Large intestine (tissue), 3 donors: ENCODE data around the gene PTGER3. TPM values are rescaled to one million over a fixed set of nuclear protein-coding genes. Genes with fewer than 3 reads are reported as not detected.

ENCODE experiments used
- DNase-seq, 2 donors: peaks; one replicate each; pipeline versions ENCODE4 v3.0.0 to v3.0.0-alpha.2; 2013
- H3K27ac ChIP-seq: one replicate; pipeline ENCODE4 v1.5.1; 2013; ENCODE audit warnings: low read length
- H3K27me3 ChIP-seq: 2 replicates; pipeline ENCODE4 v1.6.1; 2013; ENCODE audit warnings: low read length; ENCODE audit not compliant: control insufficient read depth, insufficient read depth
- H3K36me3 ChIP-seq: 2 replicates; pipeline ENCODE4 v1.6.1; 2013; ENCODE audit warnings: low read length; ENCODE audit not compliant: control insufficient read depth, insufficient read depth
- H3K4me1 ChIP-seq: one replicate; pipeline ENCODE4 v1.6.1; 2013; ENCODE audit warnings: low read length; ENCODE audit not compliant: control insufficient read depth, insufficient read depth
- H3K4me3 ChIP-seq: one replicate; pipeline ENCODE4 v1.5.1; 2013; ENCODE audit warnings: low read length
- H3K9me3 ChIP-seq: one replicate; pipeline ENCODE4 v1.6.1; 2013; ENCODE audit warnings: mild to moderate bottlenecking, low read depth, low read length, moderate library complexity; ENCODE audit not compliant: control insufficient read depth
- WGBS: methylation state at CpG from one replicate; pipeline ENCODE4 v1.1.5; 2013; ENCODE audit warnings: low lambda C conversion rate; ENCODE audit not compliant: insufficient coverage; 5-methylcytosine and 5-hydroxymethylcytosine counted together
- polyA plus RNA-seq: library from polyadenylated mRNA; unstranded; fragments of 120-200 nt; gene quantifications from one replicate; pipeline ENCODE4 v1.2.1, GENCODE V29; 2013

PTGER3 gene
- polyA plus RNA-seq, 1 donor: 8.1 TPM

GRCh38 chr1:71081697-71082080 is 34.1 kb upstream of the PTGER3 start:
- H3K4me3 ChIP-seq: peak overlapping the region; percentile 87
- peak overlapping the region; percentile 86 for H3K27ac ChIP-seq
- peaks cover 4% of the 10 kb centered on the region for H3K4me1 ChIP-seq

GRCh38 chr1:71080739-71081696 is 33.4 kb upstream of the PTGER3 start, which contains the start of gene ZRANB2:
TSS of gene ZRANB2 (minus strand) at chr1:71081035. CDS start at chr1:71080995, 40 bp downstream.
- DNase-seq: peak; percentile 95 to 97
- H3K27me3 ChIP-seq: no peaks in the 10 kb centered on the region
- H3K27ac ChIP-seq: peak within 1 kb of the TSS; percentile 86
- peaks cover 4% of the 10 kb centered on the region for H3K4me1 ChIP-seq
- peak within 1 kb of the TSS; percentile 87 for H3K4me3 ChIP-seq
- peaks cover 2% of the 10 kb centered on the region for H3K9me3 ChIP-seq
- peaks cover 16% of the 10 kb centered on the region for H3K36me3 ChIP-seq
- no CpG with 5 or more reads among the region's 33 CpGs for WGBS

More at GRCh38 chr1:71081697-71082080, 34.1 kb upstream of the PTGER3 start:
- 82% methylated on average over 1 of the region's 7 CpGs for WGBS
- H3K27me3 ChIP-seq: no peaks in the 10 kb centered on the region
- DNase-seq: peak in 1 of 2 donors; percentile 31
- H3K9me3 ChIP-seq: peaks cover 2% of the 10 kb centered on the region
- H3K36me3 ChIP-seq: peaks cover 9% of the 10 kb centered on the region

- H3K4me3 ChIP-seq: peak overlapping the region; percentile 87
- peaks cover 2% of the 10 kb centered on the region for H3K9me3 ChIP-seq
- peak overlapping the region; percentile 86 for H3K27ac ChIP-seq
- peaks cover 23% of the 10 kb centered on the region for H3K36me3 ChIP-seq
- WGBS: 0% methylated on average over 6 of the region's 17 CpGs
- peaks cover 4% of the 10 kb centered on the region for H3K4me1 ChIP-seq
- H3K27me3 ChIP-seq: no peaks in the 10 kb centered on the region
- no peak for DNase-seq
Measured at GRCh38 chr1:71080230-71080738, 32.7 kb upstream of the PTGER3 start.

GRCh38 chr1:71074681-71075080 is 27.1 kb upstream of the PTGER3 start:
- no peaks in the 10 kb centered on the region for H3K9me3 ChIP-seq
- H3K4me1 ChIP-seq: no peaks in the 10 kb centered on the region
- peaks cover 64% of the 10 kb centered on the region for H3K36me3 ChIP-seq
- DNase-seq: no peak
- 100% methylated on average over 1 of the region's 1 CpG for WGBS
- no peak overlapping the region for H3K27ac ChIP-seq
- H3K4me3 ChIP-seq: no peak overlapping the region
- no peaks in the 10 kb centered on the region for H3K27me3 ChIP-seq

- Histone ChIP-seq H3K36me3 (peaks cover 71% of the 10 kb centered on the region), H3K9me3 (no peaks in the 10 kb centered on the region), H3K27me3 (no peaks in the 10 kb centered on the region), H3K4me1 (no peaks in the 10 kb centered on the region), H3K27ac (no peak overlapping the region), H3K4me3 (no peak overlapping the region)
- DNase-seq: no peak
Measured at GRCh38 chr1:71072273-71072672, 24.7 kb upstream of the PTGER3 start.

GRCh38 chr1:71071720-71072119 is 24.1 kb upstream of the PTGER3 start:
- 100% methylated on average over 2 of the region's 4 CpGs for WGBS
- Histone ChIP-seq H3K4me3 (no peak overlapping the region), H3K36me3 (peaks cover 68% of the 10 kb centered on the region), H3K4me1 (no peaks in the 10 kb centered on the region), H3K27me3 (no peaks in the 10 kb centered on the region), H3K27ac (no peak overlapping the region), H3K9me3 (no peaks in the 10 kb centered on the region)
- DNase-seq: no peak

- Histone ChIP-seq H3K9me3 (no peaks in the 10 kb centered on the region), H3K27me3 (no peaks in the 10 kb centered on the region), H3K27ac (no peak overlapping the region), H3K4me1 (no peaks in the 10 kb centered on the region), H3K4me3 (no peak overlapping the region), H3K36me3 (peaks cover 62% of the 10 kb centered on the region)
- no peak for DNase-seq
- WGBS: 100% methylated on average over 4 of the region's 6 CpGs
Measured at GRCh38 chr1:71068325-71069240, 21.0 kb upstream of the PTGER3 start.

- Histone ChIP-seq H3K9me3 (no peaks in the 10 kb centered on the region), H3K4me1 (no peaks in the 10 kb centered on the region), H3K36me3 (peaks cover 6% of the 10 kb centered on the region), H3K4me3 (no peak overlapping the region), H3K27ac (no peak overlapping the region), H3K27me3 (peaks cover 2% of the 10 kb centered on the region)
- WGBS: no CpG with 5 or more reads among the region's 6 CpGs
- DNase-seq: no peak
Measured at GRCh38 chr1:71054791-71055190, 7.2 kb upstream of the PTGER3 start.

GRCh38 chr1:71054281-71054731 is 6.7 kb upstream of the PTGER3 start:
- Histone ChIP-seq H3K4me3 (no peak overlapping the region), H3K4me1 (no peaks in the 10 kb centered on the region), H3K27ac (no peak overlapping the region), H3K9me3 (no peaks in the 10 kb centered on the region), H3K36me3 (peaks cover 4% of the 10 kb centered on the region), H3K27me3 (peaks cover 2% of the 10 kb centered on the region)
- WGBS: no CpG with 5 or more reads among the region's 15 CpGs
- no peak for DNase-seq

- no peak for DNase-seq
- no peaks in the 10 kb centered on the region for H3K9me3 ChIP-seq
- peaks cover 2% of the 10 kb centered on the region for H3K36me3 ChIP-seq
- H3K27me3 ChIP-seq: peaks cover 3% of the 10 kb centered on the region
- WGBS: no CpG with 5 or more reads among the region's 7 CpGs
- H3K4me3 ChIP-seq: no peak overlapping the region
- no peak overlapping the region for H3K27ac ChIP-seq
- H3K4me1 ChIP-seq: no peaks in the 10 kb centered on the region
Measured at GRCh38 chr1:71053758-71054157, 6.1 kb upstream of the PTGER3 start.
